T47D (cell line): ENCODE measurements around the gene MACROH2A1.
A peak's percentile ranks its signal among the peaks of the same experiment; 100 is the strongest.

Experiments
- DNase-seq, 2 experiments: peaks; one replicate each; pipeline versions ENCODE4 v3.0.0 to v3.0.0-alpha.2; 2011 to 2012; ENCODE audit warnings: low read depth in 1 of 2, low spot score in 1 of 2
- JUND ChIP-seq: IDR thresholded peaks from 2 replicates; pipeline ENCODE4 v1.6.1; 2012; ENCODE audit warnings: low read depth
- in situ Hi-C: cut with HindIII; loops from 2 replicates; pipeline ENCODE4 v1.10.0; 2016; ENCODE audit warnings: low sequenced_read_pairs, low pct_unique_long_range_greater_than_20kb

Gene MACROH2A1

DNA sequence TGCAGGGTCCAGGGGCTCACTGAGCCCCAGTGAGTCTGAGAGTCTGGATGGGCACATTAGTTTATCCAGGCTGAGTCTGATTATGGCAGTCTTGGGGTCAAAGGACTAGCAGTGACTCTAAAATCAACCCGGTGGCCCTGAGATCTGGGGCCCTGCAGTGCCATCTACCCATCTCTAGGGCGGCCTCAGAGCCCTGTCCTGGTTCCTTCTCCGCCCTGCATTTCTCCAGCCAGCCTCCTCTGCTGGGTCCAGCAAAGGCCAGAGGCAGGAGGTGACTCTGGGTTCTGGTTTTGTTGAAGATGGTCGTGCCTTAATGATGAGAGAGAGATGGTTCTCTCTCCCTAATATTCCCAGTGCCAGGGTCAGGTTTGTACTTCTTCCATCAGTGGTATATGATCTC, 33.1 kb upstream of the MACROH2A1 start:
- TF ChIP-seq JUND, result no peak
- DNase-seq, result no peak
- in situ Hi-C loops, result no loop called here

DNA sequence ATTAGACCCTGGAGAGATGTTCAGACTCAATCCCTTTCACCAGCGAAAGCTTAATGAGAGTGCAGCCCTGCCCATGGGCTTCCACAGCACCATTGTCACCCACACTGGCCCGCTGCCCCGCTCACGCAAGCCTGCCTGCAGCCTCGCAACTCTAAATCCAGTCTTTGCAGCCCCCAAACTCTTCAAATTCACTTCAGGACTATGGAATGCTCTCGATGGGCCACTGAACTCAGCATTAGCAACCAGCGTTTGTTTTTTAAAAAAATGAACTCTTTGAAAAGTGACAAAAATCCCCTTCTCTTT, 31.1 kb upstream of the MACROH2A1 start:
- TF ChIP-seq JUND, result no peak
- DNase-seq, result no peak

DNA sequence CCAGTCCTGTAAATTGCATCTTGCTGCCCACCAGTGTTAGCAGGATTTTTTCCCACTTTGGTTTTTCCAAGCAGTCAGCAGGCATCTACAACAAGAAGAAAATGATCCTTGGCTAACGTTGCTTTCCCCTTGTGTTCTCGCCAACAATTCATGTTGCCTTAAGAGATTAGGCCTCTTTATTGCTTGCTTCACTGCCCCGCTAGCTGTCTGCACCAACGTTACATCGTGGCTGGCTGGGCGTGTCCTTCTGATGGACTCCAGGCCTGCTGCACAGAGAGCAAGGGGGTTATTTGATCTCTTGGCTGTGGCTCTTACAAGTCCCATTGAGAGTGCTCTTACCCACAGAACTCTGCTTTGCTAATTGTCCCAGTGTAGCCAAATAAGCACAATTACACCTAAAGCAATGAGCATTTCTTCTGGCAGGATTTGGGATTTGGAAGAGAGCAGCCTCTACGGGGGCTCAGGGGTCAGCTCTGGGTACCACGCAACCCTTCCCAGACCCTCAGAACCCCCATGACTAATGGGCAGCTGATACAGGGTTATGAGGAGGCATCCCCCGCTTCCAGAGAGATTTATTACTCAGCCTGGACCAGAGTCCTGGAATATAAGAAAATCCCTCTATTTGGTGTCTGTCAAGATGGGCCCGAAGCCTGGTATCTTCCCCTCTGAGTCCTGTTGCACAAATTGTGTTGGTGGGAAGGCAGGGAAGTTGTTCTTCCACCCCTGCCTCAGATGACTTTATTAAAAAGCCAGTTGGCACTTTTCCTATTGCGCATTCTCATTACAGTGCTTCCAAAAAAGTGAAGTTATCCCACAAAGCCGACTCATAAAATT, 30.5 kb upstream of the MACROH2A1 start:
- DNase-seq, result no peak
- TF ChIP-seq JUND, result no peak
- in situ Hi-C loops, result no loop called here

More for the DNA sequence above, 31.1 kb upstream of the MACROH2A1 start:
- in situ Hi-C loops, result no loop called here

DNA sequence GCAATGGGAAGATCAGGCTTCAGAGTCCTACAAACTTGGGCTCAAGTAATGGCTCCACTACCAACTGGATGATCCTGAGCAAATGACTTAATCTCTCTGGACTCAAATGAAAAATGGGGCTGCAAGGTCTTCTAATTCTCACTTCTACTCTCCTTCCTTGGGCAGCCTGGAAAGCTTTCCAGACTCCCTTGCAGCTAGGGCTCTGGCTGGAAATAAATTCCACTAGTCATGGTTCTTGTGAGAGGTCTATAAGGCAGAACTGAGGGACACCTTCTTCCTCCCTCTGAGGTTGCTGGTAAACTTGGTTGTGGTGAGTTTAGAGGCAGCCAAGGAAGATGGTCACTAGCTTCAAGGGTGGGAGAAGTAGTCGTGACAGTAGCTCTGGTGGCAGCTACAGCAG, 29.6 kb upstream of the MACROH2A1 start:
- no peak for DNase-seq
- TF ChIP-seq JUND, result no peak
- in situ Hi-C loops, result no loop called here

DNA sequence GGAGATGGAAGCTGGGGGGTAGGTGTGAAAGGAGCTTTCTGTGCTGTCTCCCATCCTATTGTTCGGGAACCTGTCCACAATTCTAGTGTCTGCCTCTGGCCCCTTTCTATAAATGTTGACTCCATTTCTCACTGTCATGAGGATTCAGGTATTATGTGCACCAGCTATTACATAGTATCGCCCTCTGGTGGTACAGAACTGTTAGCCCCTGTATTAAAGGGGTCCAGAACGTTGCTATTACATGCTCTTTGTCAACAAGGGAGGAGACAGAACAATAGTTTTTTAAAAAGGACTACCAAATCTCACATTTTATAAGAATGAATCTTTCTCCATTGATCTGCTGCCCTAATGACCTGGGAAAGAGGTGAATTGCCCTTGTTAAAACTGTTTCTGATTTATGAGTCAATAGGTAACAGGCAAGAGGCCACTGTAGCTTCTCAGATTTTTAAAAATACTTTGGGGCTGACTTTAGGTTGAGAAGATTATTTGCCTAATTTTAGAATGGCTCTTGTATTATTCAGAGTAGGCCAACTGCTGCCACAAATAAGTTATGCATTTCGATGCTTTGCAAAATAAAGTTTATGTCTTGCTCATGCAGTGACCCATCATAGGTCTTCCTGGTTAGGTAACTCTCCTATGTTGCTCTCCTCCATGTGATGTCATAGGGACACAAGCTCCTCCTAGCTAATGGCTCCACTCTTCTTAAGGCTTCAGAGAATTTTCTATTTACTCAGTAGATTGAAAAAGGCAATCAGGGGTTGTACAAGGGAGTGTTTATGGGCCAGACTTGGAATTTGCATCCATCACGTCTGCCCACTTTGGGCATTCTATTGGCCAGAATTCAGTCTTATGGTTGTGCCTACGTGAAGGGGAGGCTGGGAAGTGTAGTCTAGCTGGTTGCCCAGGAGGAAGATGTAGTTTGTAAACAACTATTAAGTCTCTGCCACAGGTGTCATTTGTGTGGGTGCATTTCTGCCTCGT, 27.4 kb upstream of the MACROH2A1 start:
- in situ Hi-C loops, result no loop called here
- peak in 1 of 2 experiments; percentile 62 for DNase-seq
- TF ChIP-seq JUND, result no peak

DNA sequence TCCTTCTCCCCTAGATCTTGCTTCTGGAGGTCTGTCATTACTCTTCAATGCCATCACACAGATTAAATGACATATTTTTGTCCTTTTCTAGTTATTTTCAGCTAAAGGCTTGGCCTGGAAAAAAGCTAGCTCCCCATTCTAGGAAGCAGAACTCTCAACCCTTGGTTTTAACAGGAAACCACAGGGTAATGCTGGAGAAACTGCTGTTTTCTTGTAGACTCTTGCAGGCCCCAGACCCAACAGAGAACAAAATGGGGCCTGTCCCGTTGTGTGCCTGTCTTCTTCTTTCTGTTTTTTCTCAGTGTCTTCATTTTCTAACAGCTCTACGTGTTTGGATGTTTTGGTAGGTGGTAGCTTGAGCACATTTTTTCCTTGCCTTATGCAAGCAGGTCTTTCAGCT, 26.6 kb upstream of the MACROH2A1 start:
- in situ Hi-C loops, result no loop called here
- no peak for DNase-seq

DNA sequence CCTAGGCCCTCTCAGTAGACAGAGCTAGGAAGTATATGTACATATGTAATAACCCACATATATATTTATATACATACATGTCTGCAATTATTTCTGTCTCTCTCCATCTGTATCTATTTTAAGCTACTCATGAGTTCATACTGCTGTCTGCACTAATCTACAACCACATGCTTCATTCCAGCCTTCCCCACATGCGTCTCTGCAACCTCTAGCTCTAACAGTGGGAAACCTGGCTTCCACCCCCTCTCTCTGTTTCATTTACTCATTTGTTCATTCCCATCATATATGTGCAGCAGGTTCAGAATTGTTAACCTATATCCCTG, 24.8 kb upstream of the MACROH2A1 start:
- no peak for DNase-seq
- no peak for TF ChIP-seq JUND
- in situ Hi-C loops, result no loop called here

More for the DNA sequence above, 26.6 kb upstream of the MACROH2A1 start:
- no peak for TF ChIP-seq JUND

DNA sequence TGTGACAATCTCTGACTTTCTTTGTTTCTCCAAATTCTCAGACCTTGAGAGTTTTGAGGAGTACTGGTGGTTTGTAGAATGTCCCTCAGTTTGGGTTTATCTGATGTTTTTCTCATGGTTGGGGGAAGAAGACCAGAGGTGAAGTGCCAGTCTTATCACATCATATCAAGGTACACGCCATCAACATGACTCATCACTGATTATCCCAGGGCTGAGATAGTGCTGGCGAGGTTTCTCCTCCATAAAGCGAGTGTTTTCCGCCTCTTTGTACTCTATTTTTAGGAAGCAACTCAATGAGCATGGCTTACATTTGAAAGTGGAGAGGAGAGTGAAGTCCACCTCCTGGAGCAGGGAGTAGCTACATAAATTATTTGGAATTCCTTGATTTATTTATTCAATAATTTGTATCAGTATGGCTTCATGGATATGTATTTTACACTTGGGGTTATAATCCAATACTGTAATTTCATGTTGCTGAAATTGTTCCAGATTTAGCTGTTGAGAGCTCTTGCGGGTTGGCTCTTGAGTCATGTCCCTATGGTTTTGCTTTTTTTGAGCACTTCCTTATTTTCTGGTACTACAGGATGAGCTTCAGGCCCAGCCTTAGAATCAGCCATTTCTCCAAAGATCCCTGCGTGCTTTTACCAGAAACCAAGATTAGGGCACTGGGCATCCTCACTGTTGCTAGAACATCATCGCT, 24.3 kb upstream of the MACROH2A1 start:
- no peak for TF ChIP-seq JUND
- in situ Hi-C loops, result no loop called here
- DNase-seq, result no peak

DNA sequence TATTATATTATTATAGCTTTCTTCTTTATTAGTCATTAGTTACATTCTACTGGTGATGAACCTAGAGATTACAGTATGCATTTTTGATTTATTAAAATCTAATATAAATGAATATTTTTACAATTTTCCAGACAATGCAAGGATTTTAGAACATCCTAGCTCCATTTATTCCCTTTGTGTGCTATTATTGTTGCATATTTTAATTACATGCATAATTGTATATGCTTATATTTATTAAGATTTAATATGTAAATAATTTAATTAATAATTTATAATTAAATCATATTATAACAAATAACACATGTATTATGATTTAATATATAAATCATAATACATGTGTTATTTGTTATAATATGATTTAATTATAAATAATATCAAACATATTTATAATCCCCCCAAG, 23.4 kb upstream of the MACROH2A1 start:
- no peak for TF ChIP-seq JUND
- in situ Hi-C loops, result no loop called here
- DNase-seq, result no peak

DNA sequence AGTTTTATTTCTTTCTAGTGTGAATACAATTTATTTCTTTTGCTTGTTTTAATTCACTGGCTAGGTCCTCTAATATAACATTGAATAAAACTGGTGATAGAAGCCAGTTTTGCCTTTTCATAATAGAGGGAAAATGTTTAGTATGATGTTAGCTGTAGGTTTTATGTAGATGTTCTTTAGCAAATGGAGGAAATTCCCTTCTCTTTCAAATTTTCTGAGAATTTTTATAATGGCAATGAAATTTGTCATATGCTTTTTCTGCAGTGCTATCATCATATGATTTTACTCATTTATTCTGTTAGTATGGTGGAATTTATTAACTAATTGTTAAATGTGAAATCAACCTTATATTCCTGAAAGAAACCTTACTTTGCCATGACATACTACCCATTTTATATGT, 18.1 kb upstream of the MACROH2A1 start:
- no peak for DNase-seq
- no peak for TF ChIP-seq JUND
- in situ Hi-C loops, result no loop called here

DNA sequence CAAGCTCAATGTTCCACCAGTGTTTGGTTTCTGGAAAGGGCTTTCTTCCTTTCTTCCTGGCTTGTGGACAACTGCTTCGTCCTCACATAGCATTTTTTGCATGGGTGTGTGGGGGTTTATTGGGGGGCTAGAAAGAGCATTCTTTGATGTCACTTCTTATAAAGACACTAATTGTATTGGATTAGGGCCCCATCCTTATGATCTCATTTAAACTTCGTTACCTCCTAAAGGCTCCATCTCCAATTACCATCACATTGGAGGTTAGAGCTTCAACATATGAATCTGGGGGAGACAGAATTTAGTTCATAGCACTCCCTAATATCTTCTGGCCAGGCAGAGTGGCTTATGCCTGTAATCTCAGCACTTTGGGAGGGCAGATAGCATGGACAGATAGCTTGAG, 6.1 kb upstream of the MACROH2A1 start:
- DNase-seq, result no peak
- in situ Hi-C loops, result no loop called here
- no peak for TF ChIP-seq JUND

DNA sequence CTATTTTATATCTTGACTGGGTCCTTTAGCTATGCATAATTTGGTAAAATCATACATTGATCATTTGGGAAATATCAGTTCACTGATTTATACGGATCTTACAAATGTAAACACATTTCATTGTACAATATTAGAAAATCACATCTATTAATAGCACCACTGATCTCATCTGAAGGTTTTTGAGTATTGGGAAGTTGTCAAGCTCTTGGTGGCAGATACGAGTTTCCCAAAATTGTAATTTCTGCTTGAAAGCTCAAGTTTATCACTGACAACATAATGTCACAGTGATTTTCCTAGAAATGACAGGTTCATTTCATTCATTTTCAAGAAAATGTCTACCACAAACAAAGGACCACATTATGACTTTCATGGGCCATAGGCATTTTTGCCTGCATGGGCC, 3.0 kb upstream of the MACROH2A1 start:
- DNase-seq, result no peak
- in situ Hi-C loops, result no loop called here
- no peak for TF ChIP-seq JUND

DNA sequence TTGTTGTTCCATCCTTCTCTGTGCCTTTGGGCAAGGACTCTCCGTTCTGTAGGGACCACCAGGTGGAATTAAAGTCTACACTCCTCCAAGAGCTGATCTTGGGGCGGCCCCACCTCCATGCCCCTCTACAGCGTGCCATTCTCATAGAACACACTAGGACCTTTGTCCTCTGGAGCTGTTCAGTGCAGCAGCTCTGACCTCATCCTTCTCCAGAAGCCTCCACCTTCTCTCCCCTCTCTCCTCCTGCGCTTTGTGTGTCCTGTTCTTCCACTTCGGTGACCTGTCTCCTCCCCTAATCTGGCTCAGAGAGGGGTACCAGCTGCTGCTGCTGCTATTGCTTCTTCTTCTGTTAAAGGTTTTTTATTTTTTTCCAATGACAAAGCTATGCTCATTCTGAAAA, 1.8 kb upstream of the MACROH2A1 start:
- DNase-seq, result no peak
- in situ Hi-C loops, result no loop called here
- no peak for TF ChIP-seq JUND
